OCI-LY1 (cell line): ENCODE data around the gene EFNA4.
"Not testable (repeated sequence)": the region's sequence is repeated elsewhere in the genome, so short reads cannot be mapped to it uniquely, and the experiment has no call there.

ENCODE experiments used
- H2AFZ ChIP-seq: fragments of 200-600 bp; sonication (generic), shearing (Covaris generic); 2 replicates; pipeline ENCODE4 v1.6.0; 2014; ENCODE audit warnings: antibody characterized with exemption, mild to moderate bottlenecking, low read length
- H3F3A ChIP-seq: fragments of 200-600 bp; sonication (generic), shearing (Covaris generic); 2 replicates; pipeline ENCODE4 v1.6.0; 2014; ENCODE audit warnings: mild to moderate bottlenecking, antibody characterized with exemption, low read length, moderate library complexity; ENCODE audit not compliant: insufficient read depth
- H3K27ac ChIP-seq: fragments of 200-600 bp; sonication (generic); 2 replicates; pipeline ENCODE4 v1.5.1; 2014; ENCODE audit warnings: low read length, mixed run types, mild to moderate bottlenecking, low read depth; ENCODE audit not compliant: poor library complexity, severe bottlenecking
- H3K27me3 ChIP-seq: fragments of 200-600 bp; sonication (generic); 2 replicates; pipeline ENCODE4 v1.6.0; 2014; ENCODE audit warnings: antibody characterized with exemption, mild to moderate bottlenecking, low read length, moderate library complexity; ENCODE audit not compliant: insufficient read depth
- H3K36me3 ChIP-seq: fragments of 200-600 bp; sonication (generic); 2 replicates; pipeline ENCODE4 v1.6.1; 2014; ENCODE audit warnings: mild to moderate bottlenecking, antibody characterized with exemption, low read length, moderate library complexity, mixed read lengths; ENCODE audit not compliant: insufficient read depth
- H3K4me1 ChIP-seq: fragments of 200-600 bp; sonication (generic); 2 replicates; pipeline ENCODE4 v1.5.1; 2014; ENCODE audit warnings: mild to moderate bottlenecking, low read length, moderate library complexity; ENCODE audit not compliant: insufficient read depth, severe bottlenecking
- H3K4me2 ChIP-seq: fragments of 200-600 bp; sonication (generic), shearing (Covaris generic); 2 replicates; pipeline ENCODE4 v1.6.1; 2014; ENCODE audit warnings: low read length
- H3K4me3 ChIP-seq: fragments of 200-600 bp; sonication (generic); 2 replicates; pipeline ENCODE4 v1.5.1; 2014; ENCODE audit warnings: low read length, low read depth, mild to moderate bottlenecking, mixed read lengths; ENCODE audit not compliant: poor library complexity, severe bottlenecking
- H3K79me2 ChIP-seq: fragments of 200-600 bp; shearing (Covaris generic); 2 replicates; pipeline ENCODE4 v1.6.1; 2016; ENCODE audit warnings: mixed run types, low read length, mixed read lengths; ENCODE audit not compliant: insufficient read depth
- H3K9ac ChIP-seq: fragments of 200-600 bp; sonication (generic), shearing (Covaris generic); 2 replicates; pipeline ENCODE4 v1.6.1; 2014; ENCODE audit warnings: mild to moderate bottlenecking, low read length, mixed read lengths
- H3K9me2 ChIP-seq: fragments of 200-600 bp; sonication (generic), shearing (Covaris generic); 2 replicates; pipeline ENCODE4 v1.6.1; 2014; ENCODE audit warnings: low read depth, mild to moderate bottlenecking, low read length, mixed read lengths
- H3K9me3 ChIP-seq: fragments of 200-600 bp; shearing (Covaris generic); 2 replicates; pipeline ENCODE4 v1.6.1; 2014; ENCODE audit warnings: low read length, mixed read lengths
- H4K20me1 ChIP-seq: fragments of 200-600 bp; sonication (generic), shearing (Covaris generic); 2 replicates; pipeline ENCODE4 v1.6.0; 2016; ENCODE audit warnings: mild to moderate bottlenecking, low read length; ENCODE audit not compliant: insufficient read depth
- EZH2 ChIP-seq: fragments of 200-600 bp; sonication (generic), shearing (Covaris generic); IDR thresholded peaks from 2 replicates; pipeline ENCODE4 v1.8.0; 2017; ENCODE audit warnings: borderline replicate concordance, mixed run types, mild to moderate bottlenecking, antibody characterized with exemption, low read length, moderate library complexity, mixed read lengths
- TF ChIP-seq, protein P1 (sequence below): fragments of 200-600 bp; sonication (generic), shearing (Covaris generic); IDR thresholded peaks from 2 replicates; pipeline ENCODE4 v1.5.1; 2017; ENCODE audit warnings: mild to moderate bottlenecking, antibody characterized with exemption, low read length, moderate library complexity, mixed read lengths

EFNA4 gene

DNA sequence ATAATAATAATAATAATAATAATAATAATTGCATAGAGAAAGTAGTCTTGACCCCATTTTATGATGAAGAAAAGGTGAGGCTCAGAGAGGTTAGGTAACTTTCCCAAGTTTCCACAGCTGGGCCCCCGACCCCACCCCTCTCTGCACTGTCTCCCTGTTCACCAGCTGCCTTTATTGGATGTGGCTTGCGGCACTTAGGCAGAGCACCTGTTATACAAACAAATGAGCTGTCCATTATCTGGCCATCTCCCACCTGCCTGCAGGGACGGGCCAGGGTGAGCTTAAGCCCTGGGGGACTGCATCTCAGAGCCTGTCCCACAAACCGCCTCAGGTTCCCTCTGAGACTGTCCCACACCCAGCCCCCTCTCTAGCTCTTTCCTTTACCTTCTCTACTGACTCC is 54.1 kb downstream of the EFNA4 start:
- no peak for TF ChIP-seq EZH2
- TF ChIP-seq, protein P1, sequence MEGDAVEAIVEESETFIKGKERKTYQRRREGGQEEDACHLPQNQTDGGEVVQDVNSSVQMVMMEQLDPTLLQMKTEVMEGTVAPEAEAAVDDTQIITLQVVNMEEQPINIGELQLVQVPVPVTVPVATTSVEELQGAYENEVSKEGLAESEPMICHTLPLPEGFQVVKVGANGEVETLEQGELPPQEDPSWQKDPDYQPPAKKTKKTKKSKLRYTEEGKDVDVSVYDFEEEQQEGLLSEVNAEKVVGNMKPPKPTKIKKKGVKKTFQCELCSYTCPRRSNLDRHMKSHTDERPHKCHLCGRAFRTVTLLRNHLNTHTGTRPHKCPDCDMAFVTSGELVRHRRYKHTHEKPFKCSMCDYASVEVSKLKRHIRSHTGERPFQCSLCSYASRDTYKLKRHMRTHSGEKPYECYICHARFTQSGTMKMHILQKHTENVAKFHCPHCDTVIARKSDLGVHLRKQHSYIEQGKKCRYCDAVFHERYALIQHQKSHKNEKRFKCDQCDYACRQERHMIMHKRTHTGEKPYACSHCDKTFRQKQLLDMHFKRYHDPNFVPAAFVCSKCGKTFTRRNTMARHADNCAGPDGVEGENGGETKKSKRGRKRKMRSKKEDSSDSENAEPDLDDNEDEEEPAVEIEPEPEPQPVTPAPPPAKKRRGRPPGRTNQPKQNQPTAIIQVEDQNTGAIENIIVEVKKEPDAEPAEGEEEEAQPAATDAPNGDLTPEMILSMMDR, result no peak
- H3K9me2 ChIP-seq, result no peaks in the 10 kb centered on the region
- no peaks in the 10 kb centered on the region for H3K9me3 ChIP-seq
- H3K4me2 ChIP-seq, result no peak overlapping the region
- H2AFZ ChIP-seq, result no peak overlapping the region
- no peaks in the 10 kb centered on the region for H4K20me1 ChIP-seq
- no peaks in the 10 kb centered on the region for H3K36me3 ChIP-seq
- no peak overlapping the region for H3K9ac ChIP-seq
- no peaks in the 10 kb centered on the region for H3F3A ChIP-seq
- H3K4me1 ChIP-seq, result no peaks in the 10 kb centered on the region
- no peak overlapping the region for H3K4me3 ChIP-seq
- H3K27ac ChIP-seq, result no peak overlapping the region
- H3K79me2 ChIP-seq, result no peaks in the 10 kb centered on the region
- H3K27me3 ChIP-seq, result peaks cover 6% of the 10 kb centered on the region; the same call in 1 of the 2 replicates

DNA sequence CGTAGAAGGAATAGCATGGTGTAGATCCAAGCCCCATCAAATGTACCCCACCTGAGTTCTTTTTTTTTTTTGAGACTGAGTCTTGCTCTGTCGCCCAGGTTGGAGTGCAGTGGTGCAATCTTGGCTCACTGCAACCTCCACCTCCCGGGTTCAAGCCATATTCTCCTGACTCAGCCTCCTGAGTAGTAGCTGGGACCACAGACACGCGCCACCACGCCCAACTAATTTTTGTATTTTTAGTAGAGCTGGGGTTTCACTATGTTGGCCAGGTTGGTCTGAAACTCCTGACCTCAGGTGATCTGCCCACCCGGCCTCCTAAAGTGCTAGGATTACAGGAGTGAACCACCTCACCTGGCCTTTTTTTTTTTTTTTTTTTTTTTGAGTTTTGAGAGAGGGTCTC is 54.5 kb downstream of the EFNA4 start:
- H3K9me3 ChIP-seq, H3K36me3 ChIP-seq, H3K27me3 ChIP-seq, H3K79me2 ChIP-seq, H2AFZ ChIP-seq, H3F3A ChIP-seq, H3K27ac ChIP-seq, H3K9ac ChIP-seq, H3K4me2 ChIP-seq, H4K20me1 ChIP-seq, H3K9me2 ChIP-seq, H3K4me3 ChIP-seq, H3K4me1 ChIP-seq: not testable (repeated sequence)
